ENCODE measurements around the gene PRODH. TPM values are rescaled to one million over a fixed set of nuclear protein-coding genes. Genes with fewer than 3 reads are reported as not detected.
"Not testable (repeated sequence)": the region's sequence is repeated elsewhere in the genome, so short reads cannot be mapped to it uniquely, and the experiment has no call there.

Gene PRODH
- total RNA-seq, 6 experiments from 2014 or later: 0.86 to 31.0 (median 3.8) TPM

GRCh38 chr22:18888115-18888514, 48.0 kb downstream of the PRODH start:
- DNase-seq (no peak), ATAC-seq (no peak)
- TF ChIP-seq CTCF (IDR thresholded peaks at IDR 0.05): no peak
- no peak for TF ChIP-seq POLR2A (IDR thresholded peaks at IDR 0.05)
- H3K27me3 ChIP-seq: no peaks in the 10 kb centered on the region
- no CpG with 5 or more reads among the region's 8 CpGs for WGBS (ENCODE audit: insufficient coverage, low coverage, low lambda C conversion rate, missing lambda C conversion rate)
- H3K36me3 ChIP-seq: no peaks in the 10 kb centered on the region
- H3K27ac ChIP-seq: no peak overlapping the region
- no peaks in the 10 kb centered on the region for H3K4me1 ChIP-seq
- no peak overlapping the region for H3K4me3 ChIP-seq
- no peaks in the 10 kb centered on the region for H3K9me3 ChIP-seq
- intact Hi-C loops (cut with DNase I): no loop called here

GRCh38 chr22:18884465-18884864, 51.6 kb downstream of the PRODH start:
- not testable (repeated sequence) for ATAC-seq, H3K4me3 ChIP-seq

GRCh38 chr22:18881260-18881659, 54.8 kb downstream of the PRODH start:
- intact Hi-C loops (cut with DNase I); H3K4me1 ChIP-seq; H3K4me3 ChIP-seq; H3K27me3 ChIP-seq; DNase-seq; H3K27ac ChIP-seq; H3K36me3 ChIP-seq; ATAC-seq; H3K9me3 ChIP-seq: not testable (repeated sequence)
- 32% methylated on average over 3 of the region's 3 CpGs for WGBS (ENCODE audit: insufficient coverage, low coverage, low lambda C conversion rate, missing lambda C conversion rate)

More at GRCh38 chr22:18884465-18884864, 51.6 kb downstream of the PRODH start:
- 78% methylated on average over 1 of the region's 4 CpGs for WGBS (ENCODE audit: insufficient coverage, low coverage, low lambda C conversion rate, missing lambda C conversion rate)
- DNase-seq; H3K27me3 ChIP-seq; H3K27ac ChIP-seq; H3K9me3 ChIP-seq; H3K4me1 ChIP-seq; H3K36me3 ChIP-seq; intact Hi-C loops (cut with DNase I): not testable (repeated sequence)

Other genes with a start within 250 kb of the PRODH start
- gene DGCR6, start 30.0 kb downstream of the PRODH start, total RNA-seq: 1 to 10 TPM in 5 of 6 experiments, under 1 TPM in 1; 0.92 to 5.1 (median 2.5) TPM
- 10 to 100 TPM; 19.8 to 31.7 (median 24.7) TPM for gene DGCR2, start 186.1 kb upstream of the PRODH start, total RNA-seq
- not detected for gene TSSK2, start 195.0 kb upstream of the PRODH start, total RNA-seq
- 1 to 10 TPM; 4.8 to 9.2 (median 5.4) TPM for gene ESS2, start 208.4 kb upstream of the PRODH start, total RNA-seq
- not detected for gene GSC2, start 214.0 kb upstream of the PRODH start, total RNA-seq
- 100 to 1,000 TPM in 4 of 6 experiments, 10 to 100 TPM in 2; 80.2 to 128 (median 114) TPM for gene SLC25A1, start 242.4 kb upstream of the PRODH start, total RNA-seq